HUES48 (cell line): ENCODE data around the gene TROAP.
A peak's percentile ranks its signal among the peaks of the same experiment; 100 is the strongest.

Experiments used
- H3K27ac ChIP-seq: one replicate; pipeline ENCODE4 v1.7.0; 2013; ENCODE audit warnings: low read depth, low read length, inconsistent platforms
- H3K27me3 ChIP-seq: 2 replicates; pipeline ENCODE4 v1.6.1; 2013; ENCODE audit warnings: mild to moderate bottlenecking, low read length; ENCODE audit not compliant: control insufficient read depth, insufficient read depth
- H3K36me3 ChIP-seq: 2 replicates; pipeline ENCODE4 v1.6.1; 2013; ENCODE audit warnings: low read length; ENCODE audit not compliant: control insufficient read depth, insufficient read depth
- H3K4me1 ChIP-seq: 2 replicates; pipeline ENCODE4 v1.6.1; 2013; ENCODE audit warnings: mild to moderate bottlenecking, low read length; ENCODE audit not compliant: control insufficient read depth, insufficient read depth
- H3K4me3 ChIP-seq: 2 replicates; pipeline ENCODE4 v1.5.1; 2013; ENCODE audit warnings: mild to moderate bottlenecking, low read depth, low read length
- H3K9ac ChIP-seq: 2 replicates; pipeline ENCODE4 v1.6.1; 2013; ENCODE audit warnings: mild to moderate bottlenecking, low read depth, low read length, moderate library complexity
- H3K9me3 ChIP-seq: 2 replicates; pipeline ENCODE4 v1.6.1; 2013; ENCODE audit warnings: low read length; ENCODE audit not compliant: control insufficient read depth, insufficient read depth

Gene TROAP

GRCh38 chr12:49336645-49337584 lies 13.9 kb downstream of the TROAP start, which contains the start of gene C1QL4:
Gene C1QL4, minus strand, starts transcription at chr12:49337188. Its CDS starts 711 bp downstream, at chr12:49336477.
- H3K9ac ChIP-seq = no peak within 1 kb of the TSS
- H3K27me3 ChIP-seq = peaks cover 100% of the 10 kb centered on the region

DNA sequence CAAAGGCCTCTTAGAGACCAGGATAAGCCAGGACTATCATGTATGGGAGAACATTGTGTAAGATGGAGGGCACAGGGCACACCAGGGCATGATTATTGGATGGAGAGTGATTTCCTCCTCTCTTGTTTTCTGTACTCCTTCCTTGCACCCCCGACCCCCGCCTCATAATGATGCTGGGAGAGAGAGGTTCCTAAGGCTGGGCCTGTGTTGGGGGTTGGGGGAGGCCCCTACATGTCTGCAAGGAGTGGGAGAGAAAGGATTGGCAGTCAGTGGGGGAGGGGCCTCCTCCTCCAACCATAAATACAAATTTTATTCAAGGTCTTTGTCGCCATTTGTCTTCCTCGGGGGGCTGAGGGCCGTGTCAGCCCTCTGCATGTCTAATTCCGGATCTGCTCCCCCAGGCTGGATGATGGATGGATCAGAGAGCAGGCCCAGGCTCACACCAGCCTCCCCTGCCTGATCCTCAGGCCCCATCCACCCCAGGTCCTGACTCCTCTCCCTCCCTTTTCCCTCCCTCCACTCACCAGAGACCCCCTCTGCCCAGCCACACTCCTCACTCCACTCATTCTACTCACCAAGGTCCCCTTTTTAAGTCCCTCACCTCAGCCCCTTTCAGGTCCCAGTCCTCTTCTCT lies 15.9 kb downstream of the TROAP start:
- Histone ChIP-seq H3K4me3 (no peak overlapping the region), H3K36me3 (no peaks in the 10 kb centered on the region), H3K27me3 (peaks cover 99% of the 10 kb centered on the region), H3K9ac (no peak overlapping the region), H3K4me1 (peaks cover 48% of the 10 kb centered on the region), H3K9me3 (no peaks in the 10 kb centered on the region), H3K27ac (no peak overlapping the region)

More at GRCh38 chr12:49336645-49337584, 13.9 kb downstream of the TROAP start, which contains the start of gene C1QL4:
- Histone ChIP-seq H3K9me3 (no peaks in the 10 kb centered on the region), H3K27ac (no peak within 1 kb of the TSS), H3K36me3 (no peaks in the 10 kb centered on the region), H3K4me3 (peak within 1 kb of the TSS; percentile 60), H3K4me1 (peaks cover 47% of the 10 kb centered on the region)

GRCh38 chr12:49339464-49339861 lies 16.4 kb downstream of the TROAP start:
- H3K27ac ChIP-seq = no peak overlapping the region
- H3K4me3 ChIP-seq = no peak overlapping the region
- H3K27me3 ChIP-seq = peaks cover 99% of the 10 kb centered on the region
- H3K36me3 ChIP-seq = no peaks in the 10 kb centered on the region
- no peaks in the 10 kb centered on the region for H3K9me3 ChIP-seq
- H3K9ac ChIP-seq = no peak overlapping the region
- H3K4me1 ChIP-seq = peaks cover 48% of the 10 kb centered on the region

DNA sequence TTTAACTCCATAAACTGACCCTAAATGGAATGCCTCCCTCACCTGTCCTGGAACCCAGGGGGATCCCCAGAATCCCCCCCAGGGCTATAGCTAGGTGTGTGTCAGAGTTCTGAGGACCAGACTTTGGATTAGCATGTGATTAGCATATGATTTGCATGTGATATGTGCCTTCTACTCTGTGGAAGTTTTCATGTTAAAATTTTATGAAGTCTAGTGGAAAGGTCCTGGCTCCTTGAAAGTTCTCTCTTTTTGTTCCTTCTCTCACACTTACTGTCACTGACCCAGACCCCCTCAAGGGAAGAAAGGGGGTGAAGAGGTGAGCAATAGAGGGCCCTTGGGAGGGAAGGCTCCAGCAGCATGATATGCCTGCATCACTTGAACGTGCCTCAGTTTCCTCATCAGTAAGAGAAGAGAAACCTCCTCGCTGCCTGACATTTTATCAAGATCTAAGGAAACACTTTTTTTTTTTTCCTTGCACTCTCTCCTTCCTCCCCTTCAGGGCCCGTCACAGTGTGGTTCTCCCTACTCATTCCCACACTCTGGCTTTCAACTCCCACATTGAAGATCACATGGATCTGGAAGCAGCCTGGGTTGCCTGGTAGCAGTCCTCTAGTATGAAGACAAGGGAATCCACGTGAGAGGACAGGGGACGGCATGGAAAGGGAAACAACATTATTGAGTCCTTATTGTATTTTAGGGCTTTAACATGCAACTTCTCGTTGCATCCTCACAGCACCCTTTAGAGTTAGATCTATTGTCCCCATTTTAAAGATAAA lies 17.2 kb downstream of the TROAP start:
- peaks cover 99% of the 10 kb centered on the region for H3K27me3 ChIP-seq
- peaks cover 48% of the 10 kb centered on the region for H3K4me1 ChIP-seq
- H3K27ac ChIP-seq = no peak overlapping the region
- H3K36me3 ChIP-seq = no peaks in the 10 kb centered on the region
- H3K9ac ChIP-seq = no peak overlapping the region
- H3K4me3 ChIP-seq = no peak overlapping the region
- no peaks in the 10 kb centered on the region for H3K9me3 ChIP-seq

DNA sequence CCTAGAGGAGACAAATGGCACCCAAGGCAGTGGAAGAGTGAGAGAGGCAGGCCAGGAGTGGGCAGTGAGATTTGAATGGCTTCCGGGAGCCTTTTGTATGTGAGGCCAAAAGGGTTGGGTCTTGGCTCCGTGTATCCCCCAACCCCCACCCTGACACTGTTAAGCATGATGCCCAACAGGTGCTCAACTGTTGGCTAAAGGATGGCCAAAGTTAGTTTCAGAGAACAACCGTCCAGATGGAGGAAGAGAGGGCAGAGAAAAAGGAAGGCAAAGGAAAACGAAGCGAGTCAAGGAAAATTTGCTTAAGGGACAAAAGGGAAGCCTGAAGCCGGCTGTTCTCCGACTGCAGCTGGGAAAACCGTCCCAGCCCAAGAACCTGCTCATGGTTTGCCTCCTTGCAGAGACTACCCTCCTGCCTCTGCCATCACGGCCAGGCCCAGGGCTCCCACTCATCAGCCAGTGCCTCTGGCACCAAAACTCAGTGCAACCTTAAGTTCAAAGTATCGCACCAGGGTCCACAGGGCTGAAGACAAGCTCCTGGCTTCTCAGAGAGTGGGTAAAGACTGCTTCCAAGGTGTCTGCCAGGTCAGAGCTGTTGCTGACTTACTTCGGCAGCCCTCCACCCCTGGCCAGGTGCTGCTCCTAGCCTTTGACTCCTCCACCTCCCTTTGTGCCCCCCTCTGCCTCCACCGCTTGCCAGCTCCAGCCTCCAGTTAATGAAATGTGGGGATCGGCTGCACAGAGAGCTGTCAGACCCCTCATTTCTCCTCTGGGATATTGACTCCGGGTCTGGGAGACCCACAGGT lies 18.1 kb downstream of the TROAP start:
- Histone ChIP-seq H3K27me3 (peaks cover 99% of the 10 kb centered on the region), H3K36me3 (no peaks in the 10 kb centered on the region), H3K4me1 (peaks cover 53% of the 10 kb centered on the region), H3K4me3 (peak overlapping the region; percentile 73), H3K9ac (no peak overlapping the region), H3K9me3 (no peaks in the 10 kb centered on the region), H3K27ac (no peak overlapping the region)

DNA sequence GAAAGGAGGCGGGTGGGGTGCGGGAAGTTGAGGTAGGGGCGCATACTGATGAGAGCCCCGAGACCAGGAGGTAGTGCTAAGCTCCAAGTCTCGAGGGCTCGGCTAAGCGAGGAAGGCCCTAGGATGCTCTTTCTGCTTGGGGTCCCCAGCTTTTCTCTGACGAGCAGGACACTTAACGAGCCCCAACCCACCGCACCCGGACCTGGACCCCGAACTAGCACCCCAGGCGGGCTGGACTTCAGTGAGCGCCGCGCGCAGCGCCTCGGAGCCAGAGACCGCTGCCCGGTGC lies 18.7 kb downstream of the TROAP start:
- Histone ChIP-seq H3K9me3 (no peaks in the 10 kb centered on the region), H3K27ac (no peak overlapping the region), H3K27me3 (peaks cover 99% of the 10 kb centered on the region), H3K9ac (no peak overlapping the region), H3K4me1 (peaks cover 53% of the 10 kb centered on the region), H3K36me3 (no peaks in the 10 kb centered on the region), H3K4me3 (peak overlapping the region; percentile 73)

DNA sequence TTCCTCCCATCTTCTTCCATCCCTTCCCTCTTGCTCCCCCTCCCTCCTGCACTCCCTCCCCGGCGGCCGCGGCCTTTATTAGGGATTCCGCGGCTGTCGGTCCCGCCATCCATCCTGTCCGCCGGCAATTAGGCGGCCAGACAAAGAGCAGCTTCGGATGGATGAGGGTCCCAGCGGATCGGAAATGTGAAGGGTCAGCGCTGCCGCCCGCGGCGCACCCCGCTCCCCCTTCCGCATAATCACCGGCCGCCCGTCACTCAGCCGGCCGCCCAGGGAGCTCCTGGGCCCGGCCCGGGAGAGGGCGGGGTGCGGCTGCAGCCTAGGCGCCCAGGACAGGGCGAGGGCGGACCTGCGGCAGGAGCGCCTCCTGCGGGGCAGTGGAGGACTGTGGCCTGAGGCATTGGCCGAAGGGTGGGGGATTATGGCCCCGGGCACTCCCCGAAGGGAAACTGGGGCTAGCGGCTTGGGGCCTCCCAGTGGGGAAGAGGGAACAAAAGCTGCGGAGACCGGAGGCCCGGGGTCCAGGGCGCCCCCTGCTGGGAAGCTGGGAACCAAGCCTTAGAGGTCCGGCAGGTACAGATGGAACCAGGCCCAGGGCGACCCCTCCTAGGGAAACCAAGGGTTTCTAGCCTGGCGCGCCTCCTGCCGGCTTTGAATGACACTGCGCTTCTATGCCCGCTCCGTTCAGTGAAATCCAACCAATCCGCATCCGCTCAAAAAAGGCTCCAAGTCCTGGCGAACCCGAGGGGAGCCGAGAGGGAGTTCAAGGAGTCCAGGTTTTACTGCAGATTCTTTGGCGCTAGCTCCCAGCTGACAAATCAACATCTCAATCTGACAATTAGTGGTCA lies 19.2 kb downstream of the TROAP start:
- peaks cover 57% of the 10 kb centered on the region for H3K4me1 ChIP-seq
- H3K27ac ChIP-seq = no peak overlapping the region
- H3K9ac ChIP-seq = no peak overlapping the region
- H3K4me3 ChIP-seq = peak overlapping the region; percentile 73
- H3K27me3 ChIP-seq = peaks cover 99% of the 10 kb centered on the region
- H3K36me3 ChIP-seq = no peaks in the 10 kb centered on the region
- no peaks in the 10 kb centered on the region for H3K9me3 ChIP-seq

DNA sequence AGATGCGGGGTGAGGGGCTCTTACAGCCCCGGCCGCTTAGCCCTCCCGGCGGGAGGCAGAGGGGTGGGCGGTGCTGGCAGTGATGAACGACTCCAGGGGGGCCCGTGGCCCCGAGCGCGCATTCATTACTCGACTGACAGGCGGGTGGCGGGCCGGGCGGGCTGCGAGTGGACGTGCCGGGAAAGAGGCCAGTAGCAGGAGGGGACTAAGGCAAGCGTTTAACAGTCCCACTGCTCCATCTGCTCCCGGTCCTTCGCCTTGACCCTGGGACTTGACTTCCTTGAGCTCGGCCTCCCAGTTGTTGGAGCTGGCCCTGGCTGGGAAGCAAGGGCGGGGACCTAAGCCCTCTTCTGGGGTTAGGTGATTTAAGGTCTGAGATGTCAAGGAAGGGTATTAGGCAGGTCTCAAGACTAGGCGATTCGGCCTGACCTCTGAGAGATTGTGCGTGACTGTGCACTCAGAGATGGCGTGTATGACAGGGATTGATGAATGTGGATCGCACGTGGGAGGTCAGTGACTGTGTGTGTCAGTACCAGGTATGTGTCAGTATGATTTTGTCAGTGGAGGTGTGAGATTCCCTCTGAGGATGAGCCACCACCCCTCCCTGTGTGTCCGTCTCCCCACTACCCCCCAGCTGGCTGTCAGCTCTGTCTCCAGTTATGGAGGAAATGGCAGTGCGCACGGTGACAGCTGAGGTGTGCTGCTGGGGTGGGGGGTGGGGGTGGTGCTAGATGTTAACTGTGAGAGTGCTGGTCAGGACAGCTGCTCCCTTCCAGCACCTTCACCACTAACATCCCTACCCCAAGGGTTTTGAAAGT lies 20.1 kb downstream of the TROAP start:
- Histone ChIP-seq H3K9ac (no peak overlapping the region), H3K36me3 (no peaks in the 10 kb centered on the region), H3K27me3 (peaks cover 99% of the 10 kb centered on the region), H3K9me3 (no peaks in the 10 kb centered on the region), H3K4me3 (peak overlapping the region; percentile 73), H3K4me1 (peaks cover 50% of the 10 kb centered on the region), H3K27ac (no peak overlapping the region)

DNA sequence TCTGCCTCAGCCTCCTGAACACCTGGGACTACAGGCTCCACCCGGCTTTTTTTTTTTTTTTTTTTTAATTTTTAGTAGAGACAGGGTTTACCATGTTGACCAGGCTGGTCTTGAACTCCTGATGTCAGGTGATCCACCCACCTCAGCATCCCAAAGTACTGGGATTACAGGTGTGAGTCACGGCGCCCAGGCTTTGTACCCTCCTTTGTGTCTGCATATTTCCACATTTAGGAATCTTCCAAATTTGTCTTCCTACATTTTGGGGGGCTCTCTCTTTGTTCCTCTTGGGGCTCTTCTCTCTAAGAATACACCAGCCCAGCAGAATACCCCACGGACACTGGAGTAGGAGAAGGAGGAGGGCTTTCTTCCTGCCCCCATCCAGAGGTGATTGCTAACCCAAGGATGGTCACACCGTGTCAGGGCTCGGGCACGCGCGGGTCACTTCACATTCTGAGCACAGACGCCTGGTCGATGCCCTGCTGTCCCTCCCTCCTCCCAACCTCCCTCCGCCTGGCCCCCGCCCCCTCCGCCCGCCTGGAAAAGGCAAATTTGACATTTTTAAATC lies 21.5 kb downstream of the TROAP start:
- H3K4me1 ChIP-seq = peaks cover 36% of the 10 kb centered on the region
- no peak overlapping the region for H3K9ac ChIP-seq
- H3K36me3 ChIP-seq = no peaks in the 10 kb centered on the region
- H3K9me3 ChIP-seq = no peaks in the 10 kb centered on the region
- H3K4me3 ChIP-seq = no peak overlapping the region
- H3K27me3 ChIP-seq = peaks cover 99% of the 10 kb centered on the region
- no peak overlapping the region for H3K27ac ChIP-seq
